Psoas muscle (tissue), 8 donors: ENCODE results near the gene OST4. TPM values are rescaled to one million over a fixed set of nuclear protein-coding genes. Genes with fewer than 3 reads are reported as not detected.
A peak's percentile ranks its signal among the peaks of the same experiment; 100 is the strongest.

Experiments
- ATAC-seq, 4 donors: fragments of 200-7000 bp; cut with Tn5 transposase; one replicate each; pipeline ENCODE4 v1.9.1; 2020; ENCODE audit warnings: moderate library complexity in 3 of 4, mild to moderate bottlenecking in 2 of 4
- DNase-seq, 2 donors: peaks; one replicate each; pipeline ENCODE4 v3.0.0-alpha.2; 2020
- H3K27ac ChIP-seq: fragments of 200-600 bp; one replicate; pipeline ENCODE4 v1.8.0; 2022
- H3K27me3 ChIP-seq, 3 donors: fragments of 200-600 bp in 1 of 3; one replicate each; pipeline versions ENCODE4 v1.6.1 to v1.8.0; 2013 to 2022; ENCODE audit warnings: low read length in 2 of 3, mild to moderate bottlenecking in 2 of 3, moderate library complexity in 1 of 3; ENCODE audit not compliant: insufficient read depth in 3 of 3
- H3K36me3 ChIP-seq, 2 donors: fragments of 200-600 bp in 1 of 2; one replicate each; pipeline versions ENCODE4 v1.6.1 to v1.8.0; 2013 to 2022; ENCODE audit warnings: low read depth in 1 of 2, mild to moderate bottlenecking in 1 of 2, moderate library complexity in 1 of 2; ENCODE audit not compliant: insufficient read depth in 1 of 2
- H3K4me1 ChIP-seq: fragments of 200-600 bp; one replicate; pipeline ENCODE4 v1.8.0; 2022
- H3K4me3 ChIP-seq: fragments of 200-600 bp; one replicate; pipeline ENCODE4 v1.8.0; 2022; ENCODE audit warnings: mild to moderate bottlenecking
- H3K9me3 ChIP-seq: fragments of 200-600 bp; one replicate; pipeline ENCODE4 v1.8.0; 2022
- WGBS, 3 donors: extraction: QIAGEN DNeasy Blood & Tissue Kit; methylation state at CpG; one replicate each; pipeline versions ENCODE4 v1.1.6 to v1.1.7; 2013; 5-methylcytosine and 5-hydroxymethylcytosine counted together
- intact Hi-C, 2 donors: fragments of 100-400 bp; cut with DNase I; formaldehyde crosslinking; loops; one replicate each; pipeline versions ENCODE4 v1.11.0 to v1.14.2; 2022
- polyA plus RNA-seq, 3 donors: library from polyadenylated mRNA; stranded (reverse); fragments of 200-250 nt; gene quantifications; one replicate each; pipeline ENCODE4 v1.2.3, GENCODE V29; 2013
- total RNA-seq, 4 donors: library from RNA; stranded (reverse); fragmentation: NEBNext Ultra II Directional in 2 of 4; extraction: Animal tissue kit (Norgen Biotek cat#: 25700) in 2 of 4; gene quantifications; one replicate each; pipeline versions ENCODE4 v1.2.1 to v1.2.4, GENCODE V29; 2021 to 2023
- TF ChIP-seq, protein P1 (sequence below): fragments of 200-600 bp; IDR thresholded peaks from one replicate; pipeline ENCODE4 v1.8.0; 2022; ENCODE audit warnings: antibody characterized with exemption
- donor health status: healthy with polysubstance abuse.
- donor health status: DM: no; HTN: no; CAD: no; lungs with moderate emphysema.
- donor health status: Bipolar disorder and iron deficiency.
- donor health status: healthy.
- donor health status: DM: yes; HTN: yes; CAD: no.
- donor health status: DM: no; HTN: no; CAD: no.
- donor health status: DM: no; HTN: no; CAD: no.
- donor health status: DM: yes; HTN: yes; CAD: no.

The OST4 gene
- total and polyA plus RNA-seq, 7 donors: 186 to 396 (median 280) TPM

DNA sequence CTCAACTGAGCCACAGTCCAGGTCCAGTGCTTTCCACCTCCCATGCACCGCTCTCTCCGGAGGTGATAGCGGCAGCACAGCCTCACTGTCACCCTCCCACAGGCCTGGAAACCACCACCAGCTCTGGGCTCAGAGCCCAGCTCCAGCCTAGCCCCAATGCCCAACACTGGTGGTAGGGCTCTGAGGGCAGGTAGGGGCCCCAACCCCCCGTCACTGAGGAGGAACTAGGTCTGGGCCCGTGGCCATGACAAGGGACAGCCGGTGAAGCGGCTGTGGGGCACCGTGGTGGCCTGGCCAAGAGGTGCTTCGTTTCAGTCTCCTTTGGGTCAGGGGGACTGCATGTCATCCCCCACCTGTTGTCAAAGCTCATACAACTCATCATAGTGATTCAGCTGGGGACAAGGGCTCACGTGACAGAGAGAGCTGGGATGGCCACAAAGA, 44.2 kb downstream of the OST4 start:
- no peak overlapping the region for H3K4me3 ChIP-seq
- peak in 1 of 2 donors; percentile 60 for DNase-seq
- intact Hi-C loops: no loop called here
- H3K4me1 ChIP-seq: no peaks in the 10 kb centered on the region
- H3K27me3 ChIP-seq: no peaks in the 10 kb centered on the region
- 41 to 63% (median 49%) methylated on average over 10 of the region's 10 CpGs for WGBS, 3 donors
- TF ChIP-seq, protein P1, sequence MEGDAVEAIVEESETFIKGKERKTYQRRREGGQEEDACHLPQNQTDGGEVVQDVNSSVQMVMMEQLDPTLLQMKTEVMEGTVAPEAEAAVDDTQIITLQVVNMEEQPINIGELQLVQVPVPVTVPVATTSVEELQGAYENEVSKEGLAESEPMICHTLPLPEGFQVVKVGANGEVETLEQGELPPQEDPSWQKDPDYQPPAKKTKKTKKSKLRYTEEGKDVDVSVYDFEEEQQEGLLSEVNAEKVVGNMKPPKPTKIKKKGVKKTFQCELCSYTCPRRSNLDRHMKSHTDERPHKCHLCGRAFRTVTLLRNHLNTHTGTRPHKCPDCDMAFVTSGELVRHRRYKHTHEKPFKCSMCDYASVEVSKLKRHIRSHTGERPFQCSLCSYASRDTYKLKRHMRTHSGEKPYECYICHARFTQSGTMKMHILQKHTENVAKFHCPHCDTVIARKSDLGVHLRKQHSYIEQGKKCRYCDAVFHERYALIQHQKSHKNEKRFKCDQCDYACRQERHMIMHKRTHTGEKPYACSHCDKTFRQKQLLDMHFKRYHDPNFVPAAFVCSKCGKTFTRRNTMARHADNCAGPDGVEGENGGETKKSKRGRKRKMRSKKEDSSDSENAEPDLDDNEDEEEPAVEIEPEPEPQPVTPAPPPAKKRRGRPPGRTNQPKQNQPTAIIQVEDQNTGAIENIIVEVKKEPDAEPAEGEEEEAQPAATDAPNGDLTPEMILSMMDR: no peak
- no peaks in the 10 kb centered on the region for H3K9me3 ChIP-seq
- H3K27ac ChIP-seq: peak overlapping the region; percentile 67
- peaks cover 0 to 73% of the 10 kb centered on the region in 2 donors for H3K36me3 ChIP-seq
- peak; percentile 65 to 89 (median 74) for ATAC-seq

DNA sequence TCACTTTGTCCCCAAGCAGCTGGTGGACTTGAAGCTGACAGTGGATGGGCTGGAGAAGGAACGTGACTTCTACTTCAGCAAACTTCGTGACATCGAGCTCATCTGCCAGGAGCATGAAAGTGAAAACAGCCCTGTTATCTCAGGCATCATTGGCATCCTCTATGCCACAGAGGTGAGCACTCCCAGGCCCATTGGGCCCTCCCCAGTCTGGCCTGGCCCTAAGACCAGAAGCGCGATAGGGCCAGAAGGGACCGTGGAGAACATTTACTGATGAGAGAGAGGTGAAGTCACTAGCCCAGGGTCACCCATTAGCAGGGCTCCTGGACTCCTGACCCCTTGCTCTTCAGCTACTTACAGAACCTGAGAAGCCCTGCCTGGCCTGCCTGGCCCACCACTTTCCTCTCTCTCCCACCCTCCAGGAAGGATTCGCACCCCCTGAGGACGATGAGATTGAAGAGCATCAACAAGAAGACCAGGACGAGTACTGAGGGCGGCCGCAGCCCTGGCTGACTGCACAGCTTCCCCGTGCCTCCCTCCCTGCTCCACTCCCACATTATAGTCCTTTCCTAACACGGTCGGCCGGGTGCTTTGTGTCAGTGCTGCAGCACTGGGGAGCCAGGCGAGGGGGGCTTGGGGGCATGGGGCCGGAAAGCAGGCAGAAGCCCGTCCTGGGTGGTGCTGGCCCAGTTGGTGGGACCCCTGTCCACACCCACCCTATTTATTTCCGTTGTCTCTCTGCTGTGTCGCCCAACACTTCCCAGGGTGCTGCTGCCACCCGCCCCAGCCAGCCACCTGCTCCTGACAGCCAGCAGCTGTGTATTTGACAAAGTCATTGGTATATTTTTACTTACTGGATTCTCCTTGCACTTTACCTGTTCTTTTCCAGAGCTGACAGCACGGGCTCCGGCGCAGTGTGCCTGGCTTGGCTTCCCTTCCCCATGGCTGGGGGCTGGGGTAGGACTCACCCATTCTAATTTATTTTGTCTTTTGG, 45.3 kb downstream of the OST4 start:
- H3K27me3 ChIP-seq: no peaks in the 10 kb centered on the region
- H3K27ac ChIP-seq: peak overlapping the region; percentile 67
- no peak overlapping the region for H3K4me3 ChIP-seq
- peak; percentile 52 to 61 (median 60) for ATAC-seq
- no peak for DNase-seq
- intact Hi-C loops: no loop called here
- TF ChIP-seq, protein P1: no peak
- peaks cover 0 to 77% of the 10 kb centered on the region in 2 donors for H3K36me3 ChIP-seq
- H3K9me3 ChIP-seq: no peaks in the 10 kb centered on the region
- H3K4me1 ChIP-seq: no peaks in the 10 kb centered on the region
- 72 to 76% (median 74%) methylated on average over 24 of the region's 24 CpGs for WGBS, 3 donors

DNA sequence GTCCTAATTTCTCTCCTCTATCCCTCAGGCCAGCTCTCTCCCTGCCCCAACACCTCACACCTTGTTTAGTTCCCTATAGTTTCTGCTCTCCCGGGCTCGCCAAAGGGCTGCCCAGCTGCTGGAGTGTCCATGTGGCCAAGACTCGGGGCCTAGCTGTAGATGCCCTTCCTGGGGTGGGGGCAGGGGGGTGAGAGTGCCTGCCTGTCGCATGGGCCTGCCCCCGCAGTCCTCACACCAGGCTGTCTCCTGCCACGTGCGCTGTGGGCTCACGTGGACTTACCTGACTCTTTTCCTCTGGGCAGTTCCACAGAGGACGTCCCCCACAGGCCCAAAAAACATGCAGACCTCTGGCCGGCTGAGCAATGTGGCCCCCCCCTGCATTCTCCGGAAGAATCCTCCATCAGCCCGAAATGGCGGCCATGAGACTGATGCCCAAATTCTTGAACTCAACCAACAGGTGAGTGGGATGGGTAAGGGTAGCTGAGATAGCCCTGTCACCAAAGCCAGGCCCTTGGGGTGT, 46.1 kb downstream of the OST4 start:
- intact Hi-C loops: no loop called here
- peaks cover 7% of the 10 kb centered on the region for H3K4me1 ChIP-seq
- TF ChIP-seq, protein P1: no peak
- WGBS, 3 donors: 88 to 92% (median 91%) methylated on average over 13 of the region's 13 CpGs
- H3K27ac ChIP-seq: peak overlapping the region; percentile 67
- no peak overlapping the region for H3K4me3 ChIP-seq
- no peak for ATAC-seq
- no peaks in the 10 kb centered on the region for H3K27me3 ChIP-seq
- H3K9me3 ChIP-seq: no peaks in the 10 kb centered on the region
- peak in 1 of 2 donors; percentile 45 for DNase-seq
- H3K36me3 ChIP-seq: peaks cover 0 to 77% of the 10 kb centered on the region in 2 donors

DNA sequence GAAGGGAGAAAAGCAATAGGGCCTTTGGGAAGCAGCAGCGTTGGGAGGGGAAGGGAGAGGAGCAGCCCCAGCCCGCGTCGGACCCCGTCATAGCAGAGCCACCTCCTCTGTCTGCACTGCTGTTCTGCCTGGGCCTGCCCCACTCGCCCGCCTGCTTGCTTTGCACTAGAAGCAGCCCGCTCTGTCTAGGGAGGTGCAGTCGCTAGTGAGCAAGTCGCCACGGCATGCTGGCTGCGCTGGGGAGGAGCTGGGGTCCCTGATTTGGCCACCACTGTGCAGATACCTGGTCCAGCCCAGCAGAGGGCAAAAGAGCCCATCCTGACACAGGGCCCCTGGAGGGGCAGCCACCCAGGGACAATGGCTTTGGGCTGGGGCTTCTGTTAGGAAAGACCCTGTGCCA, 46.6 kb downstream of the OST4 start:
- 91 to 95% (median 92%) methylated on average over 12 of the region's 12 CpGs for WGBS, 3 donors
- intact Hi-C loops: no loop called here
- TF ChIP-seq, protein P1: no peak
- Histone ChIP-seq H3K4me3 (no peak overlapping the region), H3K4me1 (peaks cover 8% of the 10 kb centered on the region), H3K36me3 (peaks cover 0 to 77% of the 10 kb centered on the region in 2 donors), H3K27me3 (no peaks in the 10 kb centered on the region), H3K27ac (no peak overlapping the region), H3K9me3 (no peaks in the 10 kb centered on the region)
- no peak for DNase-seq
- no peak for ATAC-seq
